ENCODE data around the gene SMTNL1. TPM values are rescaled to one million over a fixed set of nuclear protein-coding genes. Genes with fewer than 3 reads are reported as not detected.

Gene SMTNL1
- polyA plus RNA-seq, 2 of the 4 experiments (the other 2 are of a cell fraction): not detected

DNA sequence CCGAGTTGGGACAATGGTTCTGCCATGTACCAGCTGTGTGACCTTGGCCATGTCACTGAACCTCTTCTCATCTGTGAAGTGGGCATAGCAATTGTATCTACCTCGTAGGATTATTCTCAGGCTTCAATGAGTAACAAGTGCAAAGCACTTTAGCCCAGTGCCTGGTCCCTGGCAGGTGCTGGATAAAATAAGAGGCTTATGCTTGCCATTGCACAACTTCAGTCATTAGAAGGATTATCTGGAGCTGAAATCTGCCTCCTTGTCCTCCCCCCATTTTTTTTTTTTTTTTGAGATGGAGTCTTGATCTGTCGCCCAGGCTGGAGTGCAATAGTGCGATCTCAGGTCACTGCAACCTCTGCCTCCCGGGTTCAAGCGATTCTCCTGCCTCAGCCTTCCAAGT lies 7.2 kb downstream of the SMTNL1 start (continued):
- TF ChIP-seq, protein P1, sequence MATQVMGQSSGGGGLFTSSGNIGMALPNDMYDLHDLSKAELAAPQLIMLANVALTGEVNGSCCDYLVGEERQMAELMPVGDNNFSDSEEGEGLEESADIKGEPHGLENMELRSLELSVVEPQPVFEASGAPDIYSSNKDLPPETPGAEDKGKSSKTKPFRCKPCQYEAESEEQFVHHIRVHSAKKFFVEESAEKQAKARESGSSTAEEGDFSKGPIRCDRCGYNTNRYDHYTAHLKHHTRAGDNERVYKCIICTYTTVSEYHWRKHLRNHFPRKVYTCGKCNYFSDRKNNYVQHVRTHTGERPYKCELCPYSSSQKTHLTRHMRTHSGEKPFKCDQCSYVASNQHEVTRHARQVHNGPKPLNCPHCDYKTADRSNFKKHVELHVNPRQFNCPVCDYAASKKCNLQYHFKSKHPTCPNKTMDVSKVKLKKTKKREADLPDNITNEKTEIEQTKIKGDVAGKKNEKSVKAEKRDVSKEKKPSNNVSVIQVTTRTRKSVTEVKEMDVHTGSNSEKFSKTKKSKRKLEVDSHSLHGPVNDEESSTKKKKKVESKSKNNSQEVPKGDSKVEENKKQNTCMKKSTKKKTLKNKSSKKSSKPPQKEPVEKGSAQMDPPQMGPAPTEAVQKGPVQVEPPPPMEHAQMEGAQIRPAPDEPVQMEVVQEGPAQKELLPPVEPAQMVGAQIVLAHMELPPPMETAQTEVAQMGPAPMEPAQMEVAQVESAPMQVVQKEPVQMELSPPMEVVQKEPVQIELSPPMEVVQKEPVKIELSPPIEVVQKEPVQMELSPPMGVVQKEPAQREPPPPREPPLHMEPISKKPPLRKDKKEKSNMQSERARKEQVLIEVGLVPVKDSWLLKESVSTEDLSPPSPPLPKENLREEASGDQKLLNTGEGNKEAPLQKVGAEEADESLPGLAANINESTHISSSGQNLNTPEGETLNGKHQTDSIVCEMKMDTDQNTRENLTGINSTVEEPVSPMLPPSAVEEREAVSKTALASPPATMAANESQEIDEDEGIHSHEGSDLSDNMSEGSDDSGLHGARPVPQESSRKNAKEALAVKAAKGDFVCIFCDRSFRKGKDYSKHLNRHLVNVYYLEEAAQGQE (IDR thresholded peaks at IDR 0.05): no peak
- TF ChIP-seq ZFP36 (IDR thresholded peaks at IDR 0.05; ENCODE audit: borderline replicate concordance, partially characterized antibody): no peak
- no peak for TF ChIP-seq NFE2L2 (conservative IDR thresholded peaks at IDR 0.05; ENCODE audit: low read length)

DNA sequence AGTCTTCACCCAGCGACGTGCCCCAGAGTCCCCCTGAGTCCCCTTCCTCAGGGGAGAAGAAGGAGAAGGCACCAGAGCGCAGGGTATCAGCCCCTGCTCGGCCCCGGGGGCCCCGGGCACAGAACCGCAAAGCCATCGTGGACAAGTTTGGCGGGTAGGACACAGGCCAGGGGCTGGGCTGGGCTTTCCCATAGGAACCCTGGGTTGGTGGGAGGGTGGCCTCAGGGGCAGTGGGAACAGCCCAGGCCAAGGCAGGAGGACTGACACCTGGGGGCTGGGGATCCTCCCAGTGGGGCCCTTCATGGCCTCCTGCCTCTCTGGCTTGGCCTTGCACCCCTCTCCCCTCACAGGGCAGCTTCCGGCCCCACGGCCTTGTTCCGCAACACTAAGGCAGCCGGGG lies 8.5 kb downstream of the SMTNL1 start:
- ATAC-seq: no peak
- no peaks in the 10 kb centered on the region for H3K4me1 ChIP-seq
- no peak for DNase-seq (ENCODE audit: low read depth in 1 of 2, low spot score in 1 of 2)
- ChIA-PET POLR2A (no interaction called here), CTCF (interaction anchor here (0.9 to 1.1 kb wide), 2 partner anchors 52 to 99 kb away, joined by 3 read pairs; no protein-coding TSS in a partner anchor)
- no peak overlapping the region for H3K4me3 ChIP-seq
- H3K4me2 ChIP-seq: no peak overlapping the region
- no peak for FAIRE-seq
- no peak overlapping the region for H3K27ac ChIP-seq
- no peaks in the 10 kb centered on the region for H3K9me3 ChIP-seq
- no peak for TF ChIP-seq MAFK (IDR thresholded peaks at IDR 0.05; ENCODE audit: partially characterized antibody)
- TF ChIP-seq, protein P1 (IDR thresholded peaks at IDR 0.05): no peak
- TF ChIP-seq FOSL2 (IDR thresholded peaks at IDR 0.05): no peak
- no peak for TF ChIP-seq FOSL2 (CRISPR knock-in tag; IDR thresholded peaks at IDR 0.05)
- no peak for TF ChIP-seq MAZ (IDR thresholded peaks at IDR 0.05; ENCODE audit: borderline replicate concordance, low read depth, low read length)
- TF ChIP-seq CBX8 (IDR thresholded peaks at IDR 0.05): no peak
- no peak for TF ChIP-seq EHF (CRISPR knock-in tag; IDR thresholded peaks at IDR 0.05)
- no peak for TF ChIP-seq HDAC2 (IDR thresholded peaks at IDR 0.05)
- TF ChIP-seq RCOR1 (IDR thresholded peaks at IDR 0.05; ENCODE audit: low read depth, low read length): no peak
- no peak for TF ChIP-seq RFX5 (IDR thresholded peaks at IDR 0.05)
- no peak for TF ChIP-seq MYC (IDR thresholded peaks at IDR 0.05; ENCODE audit: borderline replicate concordance, low read length)
- TF ChIP-seq NR3C1 (IDR thresholded peaks at IDR 0.05): no peak
- TF ChIP-seq CBX2 (IDR thresholded peaks at IDR 0.05; ENCODE audit: borderline replicate concordance, low read depth): no peak
- TF ChIP-seq, protein P2, sequence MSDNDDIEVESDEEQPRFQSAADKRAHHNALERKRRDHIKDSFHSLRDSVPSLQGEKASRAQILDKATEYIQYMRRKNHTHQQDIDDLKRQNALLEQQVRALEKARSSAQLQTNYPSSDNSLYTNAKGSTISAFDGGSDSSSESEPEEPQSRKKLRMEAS (IDR thresholded peaks at IDR 0.05): no peak
- no peak for TF ChIP-seq KDM5A (IDR thresholded peaks at IDR 0.05)
- TF ChIP-seq RARB (CRISPR knock-in tag; IDR thresholded peaks at IDR 0.05): no peak
- no peak for TF ChIP-seq JUN (IDR thresholded peaks at IDR 0.05)
- TF ChIP-seq HOXA7 (CRISPR knock-in tag; IDR thresholded peaks at IDR 0.05): no peak
- no peak for TF ChIP-seq TFCP2L1 (CRISPR knock-in tag; IDR thresholded peaks at IDR 0.05)
- TF ChIP-seq EP300 (IDR thresholded peaks at IDR 0.05): no peak
- TF ChIP-seq HOXB5 (CRISPR knock-in tag; IDR thresholded peaks at IDR 0.05): no peak
- 81% methylated on average over 10 of the region's 13 CpGs for WGBS (ENCODE audit: missing lambda C conversion rate)
